Esophagus squamous epithelium (tissue), 5 donors: ENCODE results near the gene MSRB1. TPM values are rescaled to one million over a fixed set of nuclear protein-coding genes. Genes with fewer than 3 reads are reported as not detected.

Source experiments
- DNase-seq: peaks from one replicate; lab custom pipeline; 2025; lab: John Stamatoyannopoulos, UW
- H3K27ac ChIP-seq, 4 donors: fragments of 200-600 bp; sonication (generic); one replicate each; pipeline ENCODE4 v1.5.1; 2016 to 2019; ENCODE audit warnings: mild to moderate bottlenecking in 1 of 4
- H3K27me3 ChIP-seq, 4 donors: fragments of 200-600 bp; sonication (generic); 1 replicate in 3 of 4; 2 replicates in 1 of 4; pipeline versions ENCODE4 v1.5.1 to v1.6.0; 2017 to 2021; ENCODE audit warnings: antibody characterized with exemption in 1 of 4
- H3K36me3 ChIP-seq, 3 donors: fragments of 200-600 bp; sonication (generic); one replicate each; pipeline ENCODE4 v1.5.1; 2016 to 2019
- H3K4me1 ChIP-seq, 3 donors: fragments of 200-600 bp; sonication (generic); one replicate each; pipeline ENCODE4 v1.5.1; 2017 to 2019
- H3K4me3 ChIP-seq, 4 donors: fragments of 200-600 bp; sonication (generic); 1 replicate in 3 of 4; 2 replicates in 1 of 4; pipeline ENCODE4 v1.5.1; 2016 to 2019; ENCODE audit warnings: mild to moderate bottlenecking in 2 of 4, moderate library complexity in 1 of 4
- H3K9me3 ChIP-seq, 3 donors: fragments of 200-600 bp; sonication (generic); one replicate each; pipeline ENCODE4 v1.5.1; 2016 to 2019
- POLR2A ChIP-seq, 4 donors: fragments of 450-650 bp; IDR thresholded peaks; one replicate each; pipeline ENCODE4 v1.6.1; 2017; ENCODE audit warnings: antibody characterized with exemption in 4 of 4, mild to moderate bottlenecking in 4 of 4, moderate library complexity in 3 of 4
- WGBS, 2 donors: methylation state at CpG; one replicate each; pipeline ENCODE4 v1.1.5; 2018; 5-methylcytosine and 5-hydroxymethylcytosine counted together
- intact Hi-C: fragments of 100-400 bp; cut with DNase I; formaldehyde crosslinking; loops from one replicate; pipeline ENCODE4 v1.15.0; 2022
- total RNA-seq, 4 donors: library from RNA; depleted of rRNA; stranded (reverse); fragments of >200 nt; gene quantifications; one replicate each; pipeline ENCODE4 v1.1.0, GENCODE V29; 2016
- TF ChIP-seq, protein P1 (sequence below), 6 experiments: fragments of 450-650 bp in 4 of 6; fragments of 200-600 bp in 2 of 6; sonication (generic) in 2 of 6; IDR thresholded peaks; one replicate each; pipeline ENCODE4 v1.5.1; 2016 to 2019; ENCODE audit warnings: antibody characterized with exemption in 6 of 6, mild to moderate bottlenecking in 4 of 6, moderate library complexity in 4 of 6
- donor health status: DM: yes; HTN: yes; CAD: no.

The MSRB1 gene
- total RNA-seq, 4 donors from 2014 or later = 20.1 to 36.4 (median 21.0) TPM

DNA sequence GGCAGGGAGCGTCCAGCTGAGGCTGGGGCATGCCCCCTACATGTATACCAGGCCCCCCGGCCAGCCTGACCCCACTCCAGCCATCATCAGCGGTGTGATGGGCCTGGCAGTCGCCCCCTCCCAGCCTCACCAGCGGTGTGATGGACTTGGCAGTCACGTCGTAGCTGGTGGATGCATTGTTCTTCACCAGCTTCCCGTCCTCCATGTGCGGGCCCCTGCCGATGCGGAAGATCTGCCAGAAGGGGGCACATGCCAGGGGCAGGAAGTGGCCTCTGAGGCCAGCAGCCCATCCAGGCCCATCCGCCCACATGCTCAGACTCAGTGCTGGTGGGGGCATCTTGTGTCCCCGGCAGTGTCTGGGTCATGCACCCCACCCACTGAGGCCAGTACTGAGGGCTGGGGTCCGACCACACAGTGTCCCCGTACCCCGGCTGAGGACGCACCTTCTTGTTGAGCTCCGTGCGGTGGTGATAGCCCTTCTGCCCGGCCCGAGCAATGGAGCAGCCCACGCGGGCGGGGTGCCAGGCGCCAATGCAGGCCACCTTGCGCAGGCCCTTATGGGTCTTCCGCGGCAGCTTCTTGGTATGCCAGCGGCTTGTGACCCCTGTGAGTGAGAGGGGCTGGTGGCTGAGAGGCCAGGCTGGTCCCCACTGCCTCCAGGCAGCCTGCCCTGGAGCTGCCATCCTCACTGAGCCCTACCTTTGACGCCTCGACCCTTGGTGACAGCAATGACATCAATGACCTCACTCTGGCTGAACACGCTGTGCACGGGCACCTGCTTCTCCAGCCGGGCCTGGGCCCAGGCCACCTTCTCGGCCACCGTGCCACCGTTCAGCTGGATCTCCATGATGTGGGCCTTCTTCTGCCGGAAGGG lies 3.7 kb upstream of the MSRB1 start:
- intact Hi-C loops = no loop called here
- Histone ChIP-seq H3K27ac (no peak overlapping the region), H3K27me3 (no peaks in the 10 kb centered on the region), H3K4me3 (no peak overlapping the region), H3K36me3 (no peaks in the 10 kb centered on the region), H3K9me3 (no peaks in the 10 kb centered on the region), H3K4me1 (peaks cover 8 to 35% (median 13%) of the 10 kb centered on the region in 3 donors)
- WGBS, 2 donors = 85 to 93% methylated on average over 12 to 16 of the region's 38 CpGs
- TF ChIP-seq, protein P1, sequence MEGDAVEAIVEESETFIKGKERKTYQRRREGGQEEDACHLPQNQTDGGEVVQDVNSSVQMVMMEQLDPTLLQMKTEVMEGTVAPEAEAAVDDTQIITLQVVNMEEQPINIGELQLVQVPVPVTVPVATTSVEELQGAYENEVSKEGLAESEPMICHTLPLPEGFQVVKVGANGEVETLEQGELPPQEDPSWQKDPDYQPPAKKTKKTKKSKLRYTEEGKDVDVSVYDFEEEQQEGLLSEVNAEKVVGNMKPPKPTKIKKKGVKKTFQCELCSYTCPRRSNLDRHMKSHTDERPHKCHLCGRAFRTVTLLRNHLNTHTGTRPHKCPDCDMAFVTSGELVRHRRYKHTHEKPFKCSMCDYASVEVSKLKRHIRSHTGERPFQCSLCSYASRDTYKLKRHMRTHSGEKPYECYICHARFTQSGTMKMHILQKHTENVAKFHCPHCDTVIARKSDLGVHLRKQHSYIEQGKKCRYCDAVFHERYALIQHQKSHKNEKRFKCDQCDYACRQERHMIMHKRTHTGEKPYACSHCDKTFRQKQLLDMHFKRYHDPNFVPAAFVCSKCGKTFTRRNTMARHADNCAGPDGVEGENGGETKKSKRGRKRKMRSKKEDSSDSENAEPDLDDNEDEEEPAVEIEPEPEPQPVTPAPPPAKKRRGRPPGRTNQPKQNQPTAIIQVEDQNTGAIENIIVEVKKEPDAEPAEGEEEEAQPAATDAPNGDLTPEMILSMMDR (IDR thresholded peaks at IDR 0.05) = no peak
- no peak for TF ChIP-seq POLR2A (IDR thresholded peaks at IDR 0.05)
- no peak for DNase-seq

GRCh38 chr16:1945559-1946391 lies 2.8 kb upstream of the MSRB1 start:
- Histone ChIP-seq H3K4me1 (peaks cover 13 to 40% (median 21%) of the 10 kb centered on the region in 3 donors), H3K36me3 (peaks cover under 1 to 7% (median 6%) of the 10 kb centered on the region in 3 donors), H3K27me3 (no peaks in the 10 kb centered on the region), H3K27ac (no peak overlapping the region), H3K9me3 (no peaks in the 10 kb centered on the region), H3K4me3 (no peak overlapping the region)
- no peak for TF ChIP-seq POLR2A (IDR thresholded peaks at IDR 0.05)
- WGBS, 2 donors = 80 to 97% methylated on average over 6 to 8 of the region's 19 CpGs
- intact Hi-C loops = no loop called here
- DNase-seq = no peak

- intact Hi-C loops = no loop called here
- Histone ChIP-seq H3K27ac (no peak overlapping the region), H3K4me3 (no peak overlapping the region), H3K4me1 (peaks cover 13 to 35% (median 17%) of the 10 kb centered on the region in 3 donors), H3K9me3 (no peaks in the 10 kb centered on the region), H3K36me3 (peaks cover 9 to 18% (median 12%) of the 10 kb centered on the region in 3 donors), H3K27me3 (no peaks in the 10 kb centered on the region)
- DNase-seq = no peak
- TF ChIP-seq, protein P1 (IDR thresholded peaks at IDR 0.05) = no peak
- no peak for TF ChIP-seq POLR2A (IDR thresholded peaks at IDR 0.05)
- 89 to 91% methylated on average over 8 to 10 of the region's 21 CpGs for WGBS, 2 donors
Measured at GRCh38 chr16:1944612-1945199, 1.7 kb upstream of the MSRB1 start.

DNA sequence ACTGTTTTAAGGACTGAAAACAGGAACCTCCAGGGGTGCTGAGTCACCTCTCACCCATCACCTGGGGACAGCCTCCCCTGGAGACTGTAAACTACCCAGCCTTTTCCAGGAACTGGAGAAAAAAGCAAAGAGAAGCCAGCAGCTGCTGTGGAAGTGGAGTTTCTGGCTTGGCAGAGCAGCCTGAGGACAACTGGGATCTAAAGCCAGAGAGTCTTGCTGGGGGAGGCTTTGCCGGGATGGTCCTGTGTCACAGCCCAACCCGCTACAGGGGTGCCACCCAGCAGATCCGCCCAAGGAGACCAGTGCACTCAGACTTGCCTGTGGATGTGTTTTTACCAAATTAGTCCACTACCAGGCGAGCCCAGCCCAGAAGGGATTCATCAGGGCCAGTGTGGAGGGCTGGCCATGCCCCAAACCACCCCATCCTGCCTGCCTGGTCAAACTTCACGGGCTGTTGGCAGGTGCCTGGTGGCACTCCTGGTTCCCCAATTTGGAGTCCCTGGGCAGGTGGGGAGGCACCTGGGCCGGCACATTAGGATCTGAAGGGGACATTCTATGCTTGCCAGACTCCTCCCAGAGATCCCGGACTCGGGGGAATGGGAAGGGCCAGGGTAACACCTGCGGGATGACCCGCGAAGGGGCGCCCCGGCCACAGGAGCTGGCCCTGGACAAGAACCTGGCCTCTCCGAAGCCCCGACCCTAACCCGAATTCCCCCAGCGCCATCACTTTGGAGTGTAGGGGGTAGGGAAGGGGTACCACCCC lies 771 bp downstream of the MSRB1 start:
- TF ChIP-seq POLR2A (IDR thresholded peaks at IDR 0.05) = peak in 1 of 4 donors; percentile 11
- TF ChIP-seq, protein P1 (IDR thresholded peaks at IDR 0.05) = no peak
- intact Hi-C loops = no loop called here
- Histone ChIP-seq H3K27ac (peak overlapping the region; percentile 85 to 96 (median 91)), H3K9me3 (no peaks in the 10 kb centered on the region), H3K27me3 (no peaks in the 10 kb centered on the region), H3K4me1 (peaks cover 13 to 35% (median 17%) of the 10 kb centered on the region in 3 donors), H3K36me3 (peaks cover 29 to 43% (median 29%) of the 10 kb centered on the region in 3 donors), H3K4me3 (peak overlapping the region; percentile 76 to 90 (median 86))
- WGBS, 2 donors = 5 to 16% methylated on average over 4 to 9 of the region's 17 CpGs
- DNase-seq = no peak
